IMR-90 (cell line): ENCODE data around the gene MTA3. TPM values are rescaled to one million over a fixed set of nuclear protein-coding genes. Genes with fewer than 3 reads are reported as not detected.

Source experiments
- ATAC-seq: fragments of 200-7000 bp; cut with Tn5 transposase; 2 replicates; pipeline ENCODE4 v1.9.1; 2020; ENCODE audit warnings: low read depth, mild to moderate bottlenecking, moderate library complexity
- BruUV-seq: library from RNA; stranded (reverse); fragments of 400-500 nt; replicated peaks from 2 replicates; lab custom pipeline; 2021; lab: Mats Ljungman, UMichigan
- CTCF ChIA-PET: fragments of 300-600 bp; formaldehyde crosslinking; extraction: SDS; loops from one replicate; lab custom pipeline; 2021; ENCODE audit warnings: antibody characterized with exemption; lab: Yijun Ruan, JAX
- POLR2A ChIA-PET: fragments of 300-600 bp; sonication (Branson Sonifier 250); formaldehyde crosslinking; loops from one replicate; lab custom pipeline; 2022; ENCODE audit warnings: antibody characterized with exemption; ENCODE audit not compliant: unreplicated experiment; lab: Charles Lee
- DNase-seq: peaks from one replicate; pipeline ENCODE4 v3.0.0; 2013
- H2AFZ ChIP-seq: replicated peaks from 2 replicates; pipeline ENCODE3; 2013; ENCODE audit warnings: low read length, mild to moderate bottlenecking; ENCODE audit not compliant: poor library complexity
- H2AK5ac ChIP-seq: 2 replicates; pipeline ENCODE4 v1.6.1; 2013; ENCODE audit warnings: low read depth, low read length, inconsistent platforms
- H2AK9ac ChIP-seq: replicated peaks from 2 replicates; pipeline ENCODE3; 2013; ENCODE audit warnings: mild to moderate bottlenecking, low read depth, low read length, moderate library complexity; ENCODE audit not compliant: poor library complexity
- H2BK120ac ChIP-seq: 2 replicates; pipeline ENCODE4 v1.6.1; 2013; ENCODE audit warnings: low read depth, low read length, inconsistent platforms
- H2BK15ac ChIP-seq: 3 replicates; pipeline ENCODE4 v1.6.1; 2013; ENCODE audit warnings: low read depth, low read length, inconsistent platforms
- H2BK20ac ChIP-seq: 2 replicates; pipeline ENCODE4 v1.6.1; 2013; ENCODE audit warnings: low read depth, mild to moderate bottlenecking, inconsistent platforms, low read length, moderate library complexity
- H2BK5ac ChIP-seq: 2 replicates; pipeline ENCODE4 v1.6.1; 2013; ENCODE audit warnings: mild to moderate bottlenecking, low read depth, low read length, inconsistent platforms; ENCODE audit not compliant: poor library complexity, severe bottlenecking
- H3K14ac ChIP-seq: replicated peaks from 2 replicates; pipeline ENCODE4 v1.6.1; 2013; ENCODE audit warnings: low read depth, low read length, inconsistent platforms
- H3K18ac ChIP-seq: 2 replicates; pipeline ENCODE4 v1.6.1; 2013; ENCODE audit warnings: low read depth, low read length, control low read depth
- H3K23ac ChIP-seq: 2 replicates; pipeline ENCODE4 v1.6.1; 2013; ENCODE audit warnings: low read depth, low read length, inconsistent platforms
- H3K27ac ChIP-seq: 2 replicates; pipeline ENCODE4 v1.5.1; 2013; ENCODE audit warnings: mild to moderate bottlenecking, control low read depth, low read length; ENCODE audit not compliant: insufficient read depth
- H3K27me3 ChIP-seq: 2 replicates; pipeline ENCODE4 v1.6.1; 2013; ENCODE audit warnings: low read length; ENCODE audit not compliant: control insufficient read depth, insufficient read depth
- H3K36me3 ChIP-seq: 2 replicates; pipeline ENCODE4 v1.6.1; 2013; ENCODE audit warnings: low read length, mixed read lengths; ENCODE audit not compliant: control insufficient read depth, insufficient read depth
- H3K4ac ChIP-seq: 2 replicates; pipeline ENCODE4 v1.6.1; 2013; ENCODE audit warnings: low read depth, low read length, inconsistent platforms
- H3K4me1 ChIP-seq: 2 replicates; pipeline ENCODE4 v1.6.1; 2013; ENCODE audit warnings: low read length, mixed read lengths; ENCODE audit not compliant: control insufficient read depth, insufficient read depth
- H3K4me2 ChIP-seq: 2 replicates; pipeline ENCODE4 v1.6.1; 2013; ENCODE audit warnings: low read depth, mild to moderate bottlenecking, control low read depth, low read length, moderate library complexity
- H3K4me3 ChIP-seq: 2 replicates; pipeline ENCODE4 v1.5.1; 2013; ENCODE audit warnings: low read depth, mild to moderate bottlenecking, control low read depth, low read length, moderate library complexity; ENCODE audit not compliant: insufficient read depth
- H3K56ac ChIP-seq: 2 replicates; pipeline ENCODE4 v1.6.1; 2013; ENCODE audit warnings: low read length, inconsistent platforms; ENCODE audit not compliant: insufficient read depth; ENCODE audit errors: extremely low read depth
- H3K79me1 ChIP-seq, 2 experiments: 2 replicates each; pipeline ENCODE4 v1.6.1; 2013; ENCODE audit warnings: low read length in 2 of 2, inconsistent platforms in 1 of 2, low read depth in 1 of 2
- H3K9ac ChIP-seq: 2 replicates; pipeline ENCODE4 v1.6.1; 2013; ENCODE audit warnings: low read depth, low read length, control low read depth
- H3K9me1 ChIP-seq: 2 replicates; pipeline ENCODE4 v1.6.1; 2013; ENCODE audit warnings: low read length, inconsistent platforms; ENCODE audit not compliant: insufficient read depth
- H3K9me3 ChIP-seq: 2 replicates; pipeline ENCODE4 v1.6.1; 2013; ENCODE audit warnings: low read length; ENCODE audit not compliant: control insufficient read depth, insufficient read depth
- H4K20me1 ChIP-seq: 2 replicates; pipeline ENCODE4 v1.6.1; 2013; ENCODE audit warnings: low read length, inconsistent platforms; ENCODE audit not compliant: insufficient read depth
- H4K5ac ChIP-seq: 2 replicates; pipeline ENCODE4 v1.6.1; 2013; ENCODE audit warnings: mild to moderate bottlenecking, low read depth, low read length, control low read depth
- H4K8ac ChIP-seq, 2 experiments: 2 replicates each; pipeline ENCODE4 v1.6.1; 2013; ENCODE audit warnings: low read depth in 2 of 2, low read length in 2 of 2, control low read depth in 1 of 2, inconsistent platforms in 1 of 2
- H4K91ac ChIP-seq: 2 replicates; pipeline ENCODE4 v1.6.1; 2013; ENCODE audit warnings: low read depth, low read length, inconsistent platforms; ENCODE audit not compliant: insufficient read depth
- CHD1 ChIP-seq: IDR thresholded peaks from 2 replicates; pipeline ENCODE4 v1.6.1; 2012; ENCODE audit warnings: low read depth, low read length, improper control_type of control experiment
- MAZ ChIP-seq: IDR thresholded peaks from 2 replicates; pipeline ENCODE4 v1.6.1; 2012; ENCODE audit warnings: low read depth, mild to moderate bottlenecking, low read length, improper control_type of control experiment, moderate library complexity, borderline replicate concordance
- SMC3 ChIP-seq: fragments of 150-350 bp; IDR thresholded peaks from 2 replicates; pipeline ENCODE4 v1.6.1; 2016; ENCODE audit warnings: low read depth, mild to moderate bottlenecking, antibody characterized with exemption, low read length, moderate library complexity
- WGBS, 2 experiments: methylation state at CpG; one replicate each; pipeline versions ENCODE4 v1.1.5 to v1.1.7; 2013; ENCODE audit warnings: missing lambda C conversion rate in 2 of 2; ENCODE audit not compliant: insufficient read length in 1 of 2; ENCODE audit errors: extremely low coverage in 2 of 2; 5-methylcytosine and 5-hydroxymethylcytosine counted together
- dilution Hi-C: fragments of 300-500 bp; cut with HindIII; formaldehyde crosslinking; loops from one replicate; pipeline ENCODE4 v1.14.3; 2018; ENCODE audit warnings: low sequenced_read_pairs; ENCODE audit not compliant: unreplicated experiment
- in situ Hi-C: fragments of 300-500 bp; cut with MboI; formaldehyde crosslinking; loops from 3 replicates; pipeline ENCODE4 v1.14.3; 2019; ENCODE audit warnings: low sequenced_read_pairs, inconsistent platforms, mixed read lengths
- intact Hi-C: fragments of 100-400 bp; cut with micrococcal nuclease; formaldehyde crosslinking; loops from 2 replicates; pipeline ENCODE4 v1.10.0; 2022
- polyA plus RNA-seq, 3 experiments: library from polyadenylated mRNA; depleted of rRNA; stranded (reverse); fragments of >200 nt; gene quantifications; 2 replicates each; pipeline ENCODE4 v1.2.3, GENCODE V29; 2012; ENCODE audit warnings: low replicate concordance in 1 of 3
- total RNA-seq: library from RNA; depleted of rRNA; stranded (reverse); fragments of >200 nt; gene quantifications from 2 replicates; pipeline ENCODE4 v1.2.3, GENCODE V29; 2012
- TF ChIP-seq, protein P1 (sequence below): conservative IDR thresholded peaks from 2 replicates; pipeline ENCODE4 v1.5.1; 2012; ENCODE audit warnings: mild to moderate bottlenecking, low read depth, low read length, improper control_type of control experiment

MTA3 gene
- total and polyA plus RNA-seq, 2 of the 4 experiments (the other 2 are of a cell fraction), result 31.9 to 34.3 TPM

GRCh38 chr2:42560899-42561298, 7.5 kb upstream of the MTA3 start:
- H3K79me1 ChIP-seq, result no peaks in the 10 kb centered on the region
- BruUV-seq, result no TSS peak
- POLR2A ChIA-PET, result no interaction called here
- no peak overlapping the region for H2AK9ac ChIP-seq
- H2AK5ac ChIP-seq, result no peak overlapping the region
- ATAC-seq, result no peak
- no peaks in the 10 kb centered on the region for H3K9me1 ChIP-seq
- H3K9me3 ChIP-seq, result no peaks in the 10 kb centered on the region
- H3K9ac ChIP-seq, result no peak overlapping the region
- no peak overlapping the region for H2BK5ac ChIP-seq
- no peak overlapping the region; the same call in 1 of the 2 replicates for H3K4me2 ChIP-seq
- H3K4me3 ChIP-seq, result no peak overlapping the region
- no peak overlapping the region for H4K91ac ChIP-seq
- no peaks in the 10 kb centered on the region; the same call in 1 of the 2 replicates for H3K4me1 ChIP-seq
- TF ChIP-seq, protein P1, sequence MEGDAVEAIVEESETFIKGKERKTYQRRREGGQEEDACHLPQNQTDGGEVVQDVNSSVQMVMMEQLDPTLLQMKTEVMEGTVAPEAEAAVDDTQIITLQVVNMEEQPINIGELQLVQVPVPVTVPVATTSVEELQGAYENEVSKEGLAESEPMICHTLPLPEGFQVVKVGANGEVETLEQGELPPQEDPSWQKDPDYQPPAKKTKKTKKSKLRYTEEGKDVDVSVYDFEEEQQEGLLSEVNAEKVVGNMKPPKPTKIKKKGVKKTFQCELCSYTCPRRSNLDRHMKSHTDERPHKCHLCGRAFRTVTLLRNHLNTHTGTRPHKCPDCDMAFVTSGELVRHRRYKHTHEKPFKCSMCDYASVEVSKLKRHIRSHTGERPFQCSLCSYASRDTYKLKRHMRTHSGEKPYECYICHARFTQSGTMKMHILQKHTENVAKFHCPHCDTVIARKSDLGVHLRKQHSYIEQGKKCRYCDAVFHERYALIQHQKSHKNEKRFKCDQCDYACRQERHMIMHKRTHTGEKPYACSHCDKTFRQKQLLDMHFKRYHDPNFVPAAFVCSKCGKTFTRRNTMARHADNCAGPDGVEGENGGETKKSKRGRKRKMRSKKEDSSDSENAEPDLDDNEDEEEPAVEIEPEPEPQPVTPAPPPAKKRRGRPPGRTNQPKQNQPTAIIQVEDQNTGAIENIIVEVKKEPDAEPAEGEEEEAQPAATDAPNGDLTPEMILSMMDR, result no peak
- TF ChIP-seq MAZ, result no peak
- TF ChIP-seq CHD1, result no peak
- TF ChIP-seq SMC3, result no peak
- no peak overlapping the region for H3K56ac ChIP-seq
- dilution Hi-C loops, result no loop called here
- H3K36me3 ChIP-seq, result no peaks in the 10 kb centered on the region
- H3K14ac ChIP-seq, result no peak overlapping the region
- no peak overlapping the region for H2BK15ac ChIP-seq
- no peak overlapping the region for H3K23ac ChIP-seq
- no peaks in the 10 kb centered on the region for H4K20me1 ChIP-seq
- no peak overlapping the region; the same call in 1 of the 2 replicates for H3K4ac ChIP-seq
- CTCF ChIA-PET, result interaction anchor here (0.7 kb wide), 1 partner anchor 617 kb away, joined by 6 read pairs; no protein-coding TSS in a partner anchor
- no peak overlapping the region for H2AFZ ChIP-seq
- no peak overlapping the region for H3K18ac ChIP-seq
- H2BK120ac ChIP-seq, result no peak overlapping the region
- DNase-seq, result no peak
- intact Hi-C loops, result no loop called here
- WGBS, 2 experiments, result 11% methylated on average over 1 of the region's 1 CpG; no CpG with 5 or more reads in 1 of the 2 experiments
- no peak overlapping the region for H3K27ac ChIP-seq
- no peak overlapping the region for H4K8ac ChIP-seq
- H2BK20ac ChIP-seq, result no peak overlapping the region
- H4K5ac ChIP-seq, result no peak overlapping the region
- in situ Hi-C loops, result no loop called here
- H3K27me3 ChIP-seq, result peaks cover 11% of the 10 kb centered on the region
